GM18520 (cell line): ENCODE measurements around the gene SHLD2.
"Not testable (repeated sequence)": the region's sequence is repeated elsewhere in the genome, so short reads cannot be mapped to it uniquely, and the experiment has no call there.

Experiments
- ATAC-seq: cut with Tn5 transposase; IDR thresholded peaks from one replicate; pipeline ENCODE4 v1.9.1; 2021; ENCODE audit not compliant: unreplicated experiment

The SHLD2 gene

DNA sequence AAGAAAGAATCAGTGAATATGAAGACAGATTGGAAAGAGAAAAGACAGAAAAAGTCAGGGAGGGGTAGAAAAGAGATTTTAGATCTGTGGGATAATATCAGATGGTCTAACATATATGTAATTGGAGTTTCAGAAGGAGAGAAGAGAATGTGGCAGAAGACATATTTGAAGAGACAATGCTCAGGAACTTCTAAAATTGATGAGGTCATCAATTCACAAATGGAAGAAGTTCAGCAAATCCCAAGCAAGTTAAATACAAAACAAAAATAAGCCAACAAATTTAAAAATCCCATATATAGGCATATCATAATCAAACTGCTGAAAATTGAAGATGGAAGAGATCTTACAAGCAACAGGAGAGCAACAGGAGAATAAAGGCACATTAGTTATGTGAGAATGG, 42.5 kb downstream of the SHLD2 start:
- not testable (repeated sequence) for ATAC-seq

GRCh38 chr10:87142230-87143108, 47.5 kb downstream of the SHLD2 start:
- ATAC-seq: not testable (repeated sequence)

DNA sequence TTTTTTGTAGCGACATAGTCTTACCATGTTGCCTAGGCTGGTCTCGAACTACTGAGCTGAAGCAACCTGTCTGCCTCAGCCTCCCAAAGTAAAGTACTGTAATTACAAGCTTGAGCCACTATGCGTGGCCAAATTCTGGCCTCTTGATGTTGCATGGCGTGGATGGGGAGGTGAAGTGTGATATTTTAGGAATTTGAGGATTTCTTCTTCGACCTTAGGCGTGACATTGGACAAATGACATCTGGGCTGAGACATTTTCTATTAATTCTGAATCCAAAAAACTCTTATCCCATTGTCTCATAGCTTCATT, 48.1 kb downstream of the SHLD2 start:
- ATAC-seq: not testable (repeated sequence)

DNA sequence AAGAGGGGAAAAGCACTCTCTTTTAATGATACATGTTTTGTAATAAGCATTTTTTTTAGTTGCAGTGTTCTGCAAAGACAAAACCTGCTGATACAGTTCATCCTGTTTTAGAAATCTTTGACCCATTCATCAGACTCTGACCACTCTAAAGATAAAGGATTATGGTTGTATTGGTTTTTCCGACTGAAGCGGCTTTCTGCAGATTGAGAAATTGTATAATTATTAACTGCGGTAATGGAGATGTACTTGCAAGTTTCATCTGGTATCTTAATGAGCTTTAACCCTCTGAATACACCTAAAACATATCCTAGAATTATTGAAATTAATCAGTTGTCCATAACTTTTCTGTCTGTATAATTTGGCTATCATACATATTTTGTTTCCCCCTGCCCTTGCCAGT, 50.6 kb downstream of the SHLD2 start:
- ATAC-seq: not testable (repeated sequence)

- ATAC-seq: not testable (repeated sequence)
Observed at GRCh38 chr10:87149020-87149609, 54.1 kb downstream of the SHLD2 start.

DNA sequence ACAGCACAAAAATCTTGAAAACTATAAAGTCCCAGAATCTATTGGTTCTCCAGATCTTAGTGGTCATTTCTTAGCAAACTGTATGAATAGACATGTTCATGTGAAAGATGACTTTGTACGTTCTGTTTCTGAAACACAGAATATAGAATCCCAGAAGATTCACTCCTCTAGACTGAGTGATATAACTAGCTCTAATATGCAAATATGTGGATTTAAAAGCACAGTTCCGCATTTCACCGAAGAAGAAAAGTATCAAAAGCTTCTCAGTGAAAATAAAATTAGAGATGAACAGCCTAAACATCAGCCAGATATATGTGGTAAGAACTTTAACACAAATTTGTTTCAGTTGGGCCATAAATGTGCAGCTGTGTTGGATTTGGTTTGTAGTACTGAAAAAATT, 56.5 kb downstream of the SHLD2 start:
- ATAC-seq: not testable (repeated sequence)

DNA sequence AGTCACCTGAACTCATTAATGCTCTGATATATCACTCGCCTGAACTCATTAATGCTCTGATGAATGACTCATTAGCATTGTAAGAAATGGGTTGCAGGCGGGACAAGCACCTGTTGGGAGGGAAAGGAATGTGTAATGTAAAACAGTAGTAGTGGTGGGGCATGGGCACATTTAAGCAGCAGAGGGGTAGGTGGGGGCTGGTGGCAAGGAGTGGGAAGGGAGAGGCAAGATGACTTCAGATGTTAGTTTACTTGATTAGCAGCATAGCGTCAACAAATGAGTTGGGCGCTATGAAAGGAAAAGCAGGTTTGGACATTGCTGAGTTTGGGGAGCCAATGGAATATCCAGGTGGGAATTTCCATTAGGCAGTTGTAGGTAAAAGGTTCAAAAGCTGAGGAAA, 61.8 kb downstream of the SHLD2 start:
- ATAC-seq: not testable (repeated sequence)

- not testable (repeated sequence) for ATAC-seq
Observed at GRCh38 chr10:87157821-87158220, 62.8 kb downstream of the SHLD2 start.

DNA sequence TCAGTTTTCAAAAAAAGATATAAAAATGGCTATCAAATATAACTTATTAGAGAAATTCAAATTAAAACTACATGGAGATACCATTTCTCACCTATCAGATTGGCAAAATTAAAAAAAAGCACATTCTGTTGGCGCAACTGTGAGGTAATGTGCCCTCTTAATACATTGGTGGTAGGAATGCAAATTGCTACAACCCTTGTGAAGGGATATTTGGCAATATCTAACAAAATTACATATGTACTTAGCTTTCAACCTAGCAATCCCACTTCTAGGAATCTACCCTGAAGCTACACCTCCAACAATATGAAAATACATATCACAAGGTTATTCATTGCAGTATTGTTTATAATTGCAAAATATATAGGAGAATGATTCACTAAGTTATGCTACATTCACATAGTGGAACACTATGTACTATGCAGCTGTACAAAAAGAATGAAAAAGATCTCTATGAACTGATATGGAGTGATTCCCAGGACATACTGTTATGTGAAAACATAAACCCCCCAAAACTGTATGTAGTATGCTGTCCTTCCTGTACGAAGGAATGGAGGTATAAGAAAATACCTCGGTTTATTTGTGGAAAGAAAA, 67.8 kb downstream of the SHLD2 start:
- ATAC-seq: not testable (repeated sequence)

- not testable (repeated sequence) for ATAC-seq
Observed at GRCh38 chr10:87163414-87163813, 68.4 kb downstream of the SHLD2 start.

- not testable (repeated sequence) for ATAC-seq
Observed at GRCh38 chr10:87169857-87170256, 74.9 kb downstream of the SHLD2 start.

DNA sequence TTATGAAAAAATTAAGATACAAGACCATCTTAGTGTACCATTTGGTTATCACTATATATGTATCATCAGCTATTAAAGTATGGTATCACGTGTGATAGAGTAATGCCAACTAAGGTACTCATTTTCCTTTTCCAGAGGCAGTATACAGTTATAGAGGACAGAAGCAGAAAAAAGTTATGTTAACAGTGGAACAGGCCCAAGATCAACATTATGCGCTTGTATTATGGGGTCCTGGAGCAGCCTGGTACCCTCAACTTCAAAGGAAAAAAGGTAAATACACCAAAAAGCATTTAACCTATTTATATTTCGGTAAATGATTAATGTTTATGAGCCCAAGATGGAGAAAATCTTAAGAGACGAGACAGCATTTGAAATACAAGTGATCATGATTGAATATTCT, 75.7 kb downstream of the SHLD2 start:
- ATAC-seq: not testable (repeated sequence)

GRCh38 chr10:87171670-87172069, 76.7 kb downstream of the SHLD2 start:
- ATAC-seq: not testable (repeated sequence)

DNA sequence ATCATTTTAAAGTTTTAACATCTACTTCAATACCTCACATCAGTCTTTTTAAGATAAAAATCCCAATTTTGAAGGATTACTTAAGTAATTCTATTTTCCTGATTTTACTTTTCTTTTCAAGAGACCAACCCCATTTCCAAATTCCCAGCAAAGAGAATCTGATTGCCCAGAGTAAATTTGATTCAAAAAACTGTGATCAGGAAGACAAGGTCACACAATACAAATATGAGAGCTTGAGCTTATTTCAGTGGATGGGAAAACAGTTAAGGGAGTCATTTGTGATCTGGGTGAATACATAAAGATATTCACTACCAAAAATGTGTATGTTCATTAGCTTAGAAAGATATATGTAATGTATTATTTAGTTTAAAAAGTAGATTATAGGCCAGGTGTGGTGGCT, 77.2 kb downstream of the SHLD2 start:
- ATAC-seq: not testable (repeated sequence)

GRCh38 chr10:87177587-87177986, 82.6 kb downstream of the SHLD2 start:
- not testable (repeated sequence) for ATAC-seq

DNA sequence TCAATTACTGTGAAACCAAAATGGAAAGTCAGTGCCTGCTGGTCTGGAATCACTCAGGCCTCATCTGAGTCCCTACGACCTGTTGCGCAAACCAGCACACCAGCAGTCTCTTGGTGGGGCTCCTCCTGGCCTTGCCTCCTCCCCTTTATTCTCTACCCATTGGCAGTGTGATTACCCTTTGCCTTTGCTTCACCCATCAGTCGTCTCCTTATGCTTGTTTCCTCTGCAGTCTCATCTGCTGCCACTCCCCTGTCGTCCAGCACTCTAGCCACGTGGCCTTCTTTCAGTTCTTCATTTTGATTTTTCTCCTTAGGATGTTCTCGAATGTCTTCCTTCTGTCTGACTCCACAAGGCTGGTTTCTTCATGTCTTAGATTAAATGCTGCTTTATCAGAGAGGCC, 89.4 kb downstream of the SHLD2 start:
- not testable (repeated sequence) for ATAC-seq

DNA sequence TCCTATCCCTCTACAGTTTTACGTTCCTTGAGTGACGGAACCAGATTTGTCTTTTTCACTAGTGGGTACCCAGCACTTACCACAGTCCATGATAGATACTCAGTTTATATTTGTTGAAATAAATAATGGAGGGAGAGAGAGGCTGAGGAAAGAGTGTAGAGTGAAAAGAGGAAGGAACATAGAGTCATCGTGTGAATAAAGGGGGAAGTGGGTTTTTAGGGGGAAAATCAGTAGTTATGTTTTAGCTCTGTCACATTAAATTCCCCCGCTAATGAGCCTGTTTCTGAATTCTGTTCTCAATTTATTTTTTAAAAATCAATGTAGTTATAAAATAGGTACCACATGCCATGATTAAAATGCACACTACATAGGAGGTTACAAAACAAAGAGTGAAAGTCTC, 91.0 kb downstream of the SHLD2 start:
- not testable (repeated sequence) for ATAC-seq

- not testable (repeated sequence) for ATAC-seq
Observed at GRCh38 chr10:87187573-87187972, 92.6 kb downstream of the SHLD2 start.

DNA sequence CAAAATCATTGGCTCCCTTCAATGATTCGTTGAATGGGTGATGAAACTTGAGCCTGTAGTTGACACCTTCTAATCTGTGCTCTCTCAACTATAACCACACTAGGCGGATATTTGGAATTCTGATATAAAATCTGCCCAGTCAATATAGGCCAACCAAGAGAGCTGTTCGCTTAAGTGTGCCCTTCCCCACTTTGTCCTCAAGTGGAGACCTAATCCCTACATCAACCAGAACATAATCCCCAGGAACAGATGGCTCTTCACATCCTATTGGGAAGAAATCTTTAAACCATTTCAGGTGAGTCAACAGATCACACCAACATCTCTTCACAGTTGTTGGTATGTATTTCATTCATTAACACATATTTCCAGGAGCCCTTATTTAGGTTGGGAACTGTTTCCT, 96.8 kb downstream of the SHLD2 start:
- not testable (repeated sequence) for ATAC-seq

- ATAC-seq: peak; percentile 79
Observed at GRCh38 chr10:87200924-87201323, 105.9 kb downstream of the SHLD2 start.

GRCh38 chr10:87204801-87205200, 109.8 kb downstream of the SHLD2 start:
- not testable (repeated sequence) for ATAC-seq

- ATAC-seq: not testable (repeated sequence)
Observed at GRCh38 chr10:87206922-87207321, 111.9 kb downstream of the SHLD2 start.
